Fibroblast of skin of scalp (primary cell): ENCODE data around the gene REG3A.

Experiments used
- DNase-seq: peaks from one replicate; pipeline ENCODE4 v3.0.0-alpha.2; 2013

The REG3A gene

GRCh38 chr2:79116997-79117928 lies 42.3 kb downstream of the REG3A start:
- no peak for DNase-seq

- no peak for DNase-seq
Measured at GRCh38 chr2:79114797-79115494, 44.6 kb downstream of the REG3A start.

DNA sequence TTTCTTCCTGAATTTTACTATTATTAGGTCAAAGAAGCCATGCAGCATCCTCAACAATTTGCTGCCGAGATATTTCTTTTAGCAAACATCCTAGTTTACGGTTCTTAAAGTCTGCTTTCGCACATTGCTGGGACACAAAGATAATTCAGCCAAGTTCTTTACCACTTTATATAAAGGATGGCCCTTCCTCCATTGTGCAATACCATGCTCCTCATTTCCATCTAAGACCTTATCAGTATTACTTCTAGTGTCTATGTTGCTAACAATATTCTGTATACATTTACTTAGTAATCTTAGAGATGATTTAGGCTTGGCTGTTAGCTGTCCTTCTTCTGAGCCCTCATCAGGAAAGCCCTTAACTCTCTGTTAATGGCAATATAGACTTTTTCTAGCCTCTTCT lies 47.3 kb downstream of the REG3A start:
- no peak for DNase-seq
